HepG2 (cell line): Measurements from ENCODE around the gene ANKRD49. TPM values are rescaled to one million over a fixed set of nuclear protein-coding genes. Genes with fewer than 3 reads are reported as not detected.

ENCODE experiments used
- AHR ChIP-seq: IDR thresholded peaks from 2 replicates; pipeline ENCODE4 v1.6.1; 2018; ENCODE audit warnings: missing genetic modification reagents, missing compliant biosample characterization
- ARNT2 ChIP-seq: sonication (generic); formaldehyde crosslinking; IDR thresholded peaks from 2 replicates; pipeline ENCODE4 v1.8.0; 2022; ENCODE audit warnings: mild to moderate bottlenecking, low read depth, missing genetic modification reagents, moderate library complexity
- CHCHD3 ChIP-seq: sonication (generic); formaldehyde crosslinking; IDR thresholded peaks from 2 replicates; pipeline ENCODE4 v1.8.0; 2022; ENCODE audit warnings: mild to moderate bottlenecking, missing genetic modification reagents, moderate library complexity
- CREB1 ChIP-seq, 2 experiments: fragments of 450-650 bp in 1 of 2; IDR thresholded peaks; 2 replicates each; pipeline ENCODE4 v1.6.1; 2016 to 2017; ENCODE audit warnings: control low read depth in 1 of 2, mild to moderate bottlenecking in 1 of 2, missing compliant biosample characterization in 1 of 2, missing genetic modification characterization in 1 of 2
- HCFC1 ChIP-seq: fragments of 150-350 bp; IDR thresholded peaks from 2 replicates; pipeline ENCODE4 v1.6.1; 2014; ENCODE audit warnings: low read depth, low read length
- HMG20A ChIP-seq: IDR thresholded peaks from 2 replicates; pipeline ENCODE4 v1.6.1; 2016; ENCODE audit warnings: borderline replicate concordance
- JARID2 ChIP-seq: sonication (generic); formaldehyde crosslinking; IDR thresholded peaks from 2 replicates; pipeline ENCODE4 v1.8.1; 2023; ENCODE audit warnings: missing genetic modification reagents, inconsistent platforms; ENCODE audit not compliant: insufficient replicate concordance
- NFRKB ChIP-seq: fragments of 450-650 bp; IDR thresholded peaks from 2 replicates; pipeline ENCODE4 v1.6.1; 2017
- POGK ChIP-seq: sonication (generic); formaldehyde crosslinking; conservative IDR thresholded peaks from 2 replicates; pipeline ENCODE4 v1.8.0; 2022; ENCODE audit warnings: mild to moderate bottlenecking, moderate library complexity, missing genetic modification reagents
- SATB2 ChIP-seq: sonication (generic); formaldehyde crosslinking; IDR thresholded peaks from 2 replicates; pipeline ENCODE4 v1.5.0; 2020; ENCODE audit warnings: missing genetic modification reagents
- SMARCE1 ChIP-seq: fragments of 450-650 bp; IDR thresholded peaks from 2 replicates; pipeline ENCODE4 v1.6.1; 2017; ENCODE audit warnings: borderline replicate concordance
- TBX3 ChIP-seq: fragments of 450-650 bp; IDR thresholded peaks from 2 replicates; pipeline ENCODE4 v1.6.1; 2017; ENCODE audit warnings: antibody characterized with exemption, mild to moderate bottlenecking, inconsistent platforms, borderline replicate concordance
- TEF ChIP-seq: sonication (generic); formaldehyde crosslinking; IDR thresholded peaks from 2 replicates; pipeline ENCODE4 v1.5.0; 2020; ENCODE audit warnings: missing genetic modification reagents
- XBP1 ChIP-seq: sonication (generic); formaldehyde crosslinking; IDR thresholded peaks from 2 replicates; pipeline ENCODE4 v1.5.0; 2020; ENCODE audit warnings: missing genetic modification reagents
- ZBTB26 ChIP-seq: IDR thresholded peaks from 2 replicates; pipeline ENCODE4 v1.6.1; 2016; ENCODE audit warnings: missing compliant biosample characterization, missing genetic modification reagents, borderline replicate concordance
- ZBTB43 ChIP-seq: sonication (generic); formaldehyde crosslinking; conservative IDR thresholded peaks from 2 replicates; pipeline ENCODE4 v1.4.0; 2020; ENCODE audit warnings: missing genetic modification reagents
- ZFX ChIP-seq: sonication (generic); formaldehyde crosslinking; IDR thresholded peaks from 2 replicates; pipeline ENCODE4 v1.4.0; 2020; ENCODE audit warnings: mild to moderate bottlenecking, low read depth, missing genetic modification reagents, moderate library complexity
- ZNF251 ChIP-seq: sonication (generic); formaldehyde crosslinking; IDR thresholded peaks from 2 replicates; pipeline ENCODE4 v1.9.0; 2021; ENCODE audit warnings: mild to moderate bottlenecking, missing genetic modification reagents
- ZNF383 ChIP-seq: sonication (generic); formaldehyde crosslinking; IDR thresholded peaks from 2 replicates; pipeline ENCODE4 v1.4.0; 2020; ENCODE audit warnings: missing genetic modification reagents, mild to moderate bottlenecking, borderline replicate concordance
- ZNF556 ChIP-seq: sonication (generic); formaldehyde crosslinking; IDR thresholded peaks from 2 replicates; pipeline ENCODE4 v1.4.0; 2020; ENCODE audit warnings: mild to moderate bottlenecking, missing genetic modification reagents, borderline replicate concordance
- ZNF792 ChIP-seq: IDR thresholded peaks from 2 replicates; pipeline ENCODE4 v1.6.1; 2016
- ZSCAN22 ChIP-seq: sonication (generic); formaldehyde crosslinking; IDR thresholded peaks from 2 replicates; pipeline ENCODE4 v1.4.0; 2020; ENCODE audit warnings: mild to moderate bottlenecking, missing genetic modification reagents
- polyA plus RNA-seq, 8 experiments: library from polyadenylated mRNA; depleted of rRNA in 3 of 8; stranded (reverse) in 7 of 8; unstranded in 1 of 8; fragments of >200 nt; fragmentation: Illumina TruSeq in 4 of 8; extraction: Trizol in 4 of 8; gene quantifications; 2 replicates each; pipeline versions ENCODE4 v1.2.1 to v1.2.3, GENCODE V29; 2011 to 2016; ENCODE audit warnings: low read depth in 4 of 8, missing spikeins in 1 of 8, mixed read lengths in 1 of 8; ENCODE audit not compliant: insufficient read depth in 1 of 8
- total RNA-seq, 5 experiments: library from RNA; depleted of rRNA; stranded (reverse); fragments of >200 nt; fragmentation: Illumina TruSeq; extraction: Trizol; gene quantifications; 2 replicates each; pipeline ENCODE4 v1.2.3, GENCODE V29; 2016; ENCODE audit warnings: low read depth in 1 of 5

The ANKRD49 gene
- total and polyA plus RNA-seq, 2 of the 13 experiments (the other 11 are each of a cell fraction or from before 2014, with no cell fraction given) = 14.2 to 14.3 TPM

DNA sequence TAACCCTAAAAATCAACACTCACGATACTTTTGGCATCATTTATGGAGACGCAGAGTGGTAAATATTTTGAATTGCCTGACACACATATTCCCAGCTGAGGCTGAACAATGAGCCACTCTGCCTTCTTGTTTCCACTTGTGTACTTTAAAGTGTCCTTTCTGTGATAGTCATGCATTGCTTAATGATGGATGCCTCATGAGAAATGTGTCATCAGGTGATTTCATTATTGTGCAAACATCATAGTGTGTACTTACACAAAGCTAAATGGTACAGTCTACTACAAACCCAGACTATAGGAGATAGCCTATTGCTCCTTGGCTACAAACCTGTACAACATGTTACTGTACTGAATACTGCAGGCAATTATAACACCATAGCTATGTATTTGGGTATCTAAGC, 44.3 kb upstream of the ANKRD49 start (continued):
- no peak for TF ChIP-seq ZSCAN22 (CRISPR knock-in tag)
- no peak for TF ChIP-seq CHCHD3 (CRISPR knock-in tag)
- no peak for TF ChIP-seq XBP1 (CRISPR knock-in tag)
- TF ChIP-seq CREB1 (IDR thresholded peaks at IDR 0.05) = 0 out of 2 replicates have a peak, but pooled peaks have one; percentile 46
- TF ChIP-seq CREB1 (CRISPR knock-in tag; IDR thresholded peaks at IDR 0.05) = no peak
- TF ChIP-seq ZNF383 = no peak
- no peak for TF ChIP-seq HCFC1
- no peak for TF ChIP-seq ARNT2
- TF ChIP-seq ZBTB43 (CRISPR knock-in tag) = no peak
- no peak for TF ChIP-seq NFRKB
- no peak for TF ChIP-seq SATB2 (CRISPR knock-in tag)
- no peak for TF ChIP-seq ZFX (CRISPR knock-in tag)
- no peak for TF ChIP-seq ZNF792 (CRISPR knock-in tag)
- TF ChIP-seq HMG20A = peak; percentile 47; the same call in 1 of the 2 replicates
- TF ChIP-seq ZNF556 (CRISPR knock-in tag) = no peak
- TF ChIP-seq TEF = no peak
- TF ChIP-seq JARID2 (CRISPR knock-in tag) = no peak
- no peak for TF ChIP-seq ZBTB26 (CRISPR knock-in tag)
- no peak for TF ChIP-seq POGK
- TF ChIP-seq SMARCE1 = no peak
- TF ChIP-seq TBX3 = 0 out of 2 replicates have a peak, but pooled peaks have one; percentile 24
- no peak for TF ChIP-seq AHR (CRISPR knock-in tag)
- no peak for TF ChIP-seq ZNF251 (CRISPR knock-in tag)
